Activated T-helper 1 cell treated with anti-CD3 and anti-CD28 coated beads, Interleukin-2, amount 50 U/mL, for 16 hours (primary cell): ENCODE measurements around the gene EXOC3.
"Not testable (repeated sequence)": the region's sequence is repeated elsewhere in the genome, so short reads cannot be mapped to it uniquely, and the experiment has no call there.

Experiments used
- DNase-seq, 2 donors: peaks; one replicate each; pipeline ENCODE4 v3.0.0-alpha.2; 2020; ENCODE audit warnings: low read depth in 1 of 2, low spot score in 1 of 2

The EXOC3 gene

DNA sequence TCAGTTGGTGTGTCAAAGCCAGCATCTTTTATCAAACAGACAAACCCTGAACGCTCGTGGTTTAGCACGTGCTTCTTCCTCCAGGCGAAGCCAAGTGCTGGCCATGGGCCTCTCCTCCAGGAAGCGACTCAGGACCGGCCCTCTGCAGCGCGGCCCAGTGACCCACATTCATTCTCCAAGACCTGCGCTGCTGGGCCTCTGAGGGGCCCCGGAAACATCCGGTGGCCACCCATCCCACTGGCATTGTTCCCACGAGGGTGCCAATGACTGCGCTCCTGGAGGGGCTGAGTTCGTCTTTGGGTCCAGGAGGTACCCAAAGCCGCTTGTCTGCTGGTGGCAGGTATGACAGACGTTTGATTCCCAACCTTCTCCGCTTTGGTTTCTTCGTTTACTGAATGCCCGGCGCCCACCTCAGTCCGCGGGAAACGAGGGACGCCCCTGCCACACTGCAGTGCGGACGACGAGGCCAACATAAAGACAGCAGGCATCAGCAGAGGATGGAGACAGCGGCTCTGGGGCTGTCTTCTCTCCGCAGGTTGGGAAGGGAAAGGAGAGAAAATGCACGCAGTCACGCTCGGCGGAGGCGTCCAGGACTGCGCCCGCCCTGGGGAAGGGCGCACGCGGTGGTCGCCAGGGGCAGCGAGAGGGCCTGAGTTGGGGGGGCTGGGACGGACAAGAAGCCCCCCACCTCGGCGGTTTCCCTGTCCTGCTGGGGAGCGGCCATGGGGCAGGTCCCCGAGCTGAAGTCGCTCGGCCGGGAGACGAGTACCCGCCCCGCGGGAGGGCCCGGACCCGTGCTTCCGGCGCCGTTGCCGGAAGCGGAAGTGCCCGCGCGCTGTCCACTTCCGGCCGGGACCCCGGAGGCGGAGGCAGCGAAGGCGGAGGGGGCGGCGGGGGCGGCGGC lies at the start of gene EXOC3:
EXOC3 (plus strand) TSS at position 842 of the 904 bp plus-strand sequence. CDS start 3,030 bp downstream, outside the sequence.
- peak; percentile 49 to 72 for DNase-seq

DNA sequence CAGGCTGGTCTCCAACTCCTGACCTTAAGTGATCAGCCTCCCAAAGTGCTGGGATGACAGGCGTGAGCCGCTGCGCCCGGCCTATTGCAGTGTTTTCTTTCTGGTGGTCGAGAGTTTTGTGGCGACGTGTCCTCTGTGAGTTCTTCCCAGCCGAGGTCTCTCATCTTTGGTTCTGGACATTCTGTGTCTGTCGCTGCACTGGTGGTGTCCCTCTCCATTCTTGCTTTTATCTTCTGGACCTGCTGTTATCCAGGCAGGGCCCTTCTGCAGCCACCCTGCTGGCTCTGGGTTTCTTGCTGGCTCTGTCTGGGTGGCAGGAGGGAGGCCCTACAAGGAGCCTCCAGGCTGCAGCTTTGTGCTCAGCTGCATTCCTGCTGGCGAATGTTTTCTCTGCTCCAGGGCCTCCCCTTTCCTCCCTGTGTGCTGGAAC lies 49.1 kb upstream of the EXOC3 start:
- no peak for DNase-seq

DNA sequence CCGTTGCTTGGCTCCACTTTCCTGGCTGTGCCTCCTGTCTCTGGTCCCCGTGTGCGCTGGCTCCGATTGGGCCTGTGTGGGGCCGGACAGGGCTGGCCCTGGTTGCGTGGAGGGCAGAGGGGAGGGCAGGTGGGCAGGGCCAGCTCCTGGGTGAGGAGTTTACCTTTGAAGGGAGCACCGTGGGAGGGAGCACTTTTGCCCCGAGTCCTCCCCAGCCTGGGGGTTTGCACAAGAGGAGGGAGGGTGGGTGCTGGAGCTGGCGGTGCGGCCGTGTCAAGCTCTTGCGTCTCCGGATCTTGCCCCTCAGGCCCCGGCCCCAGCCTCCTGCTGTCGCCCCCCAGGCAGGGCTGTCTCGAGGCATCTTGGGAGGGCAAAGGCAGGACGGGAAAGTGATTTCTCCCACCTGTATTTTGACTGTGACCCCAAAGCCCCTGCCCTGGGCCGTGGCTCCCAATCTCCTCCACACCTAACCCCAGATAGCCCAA lies 48.3 kb upstream of the EXOC3 start:
- DNase-seq, result no peak

DNA sequence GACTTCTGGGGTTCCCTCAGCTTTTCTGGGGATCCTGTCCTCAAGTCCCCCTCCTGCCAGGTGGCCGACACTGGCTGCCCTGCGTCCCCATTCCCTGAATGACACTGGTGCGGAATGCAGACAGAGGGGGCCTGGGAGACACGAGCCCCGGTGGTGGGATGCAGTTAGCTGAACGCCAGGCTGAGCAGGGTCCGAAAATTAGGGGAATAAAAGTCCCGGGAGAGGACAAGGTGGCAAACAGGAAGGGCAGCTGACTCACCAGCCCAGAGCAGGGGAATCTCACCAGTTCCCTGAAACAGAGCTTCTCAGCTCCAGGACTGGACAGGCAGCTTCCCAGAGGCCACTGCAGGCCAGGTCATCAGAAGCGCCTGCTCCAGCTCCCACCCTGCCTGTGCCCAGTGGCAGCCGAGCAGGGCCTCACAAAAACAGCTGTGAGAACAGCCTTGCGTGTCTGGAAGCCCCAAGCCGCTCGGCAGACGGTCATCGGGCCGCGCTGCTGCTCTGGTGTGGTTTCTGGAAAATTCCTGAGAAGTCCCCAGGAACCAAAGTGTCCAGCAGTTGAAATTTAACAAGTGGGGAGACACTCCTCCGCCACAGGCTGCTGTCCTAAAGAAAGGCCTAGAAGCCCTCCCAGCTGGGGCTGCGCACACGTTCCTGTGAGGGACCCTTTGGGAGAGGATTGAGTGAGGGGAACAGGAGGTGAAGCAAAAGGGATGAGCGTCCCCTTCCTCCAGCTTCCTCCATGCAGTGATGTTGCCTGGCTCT lies 47.6 kb upstream of the EXOC3 start:
- no peak for DNase-seq

DNA sequence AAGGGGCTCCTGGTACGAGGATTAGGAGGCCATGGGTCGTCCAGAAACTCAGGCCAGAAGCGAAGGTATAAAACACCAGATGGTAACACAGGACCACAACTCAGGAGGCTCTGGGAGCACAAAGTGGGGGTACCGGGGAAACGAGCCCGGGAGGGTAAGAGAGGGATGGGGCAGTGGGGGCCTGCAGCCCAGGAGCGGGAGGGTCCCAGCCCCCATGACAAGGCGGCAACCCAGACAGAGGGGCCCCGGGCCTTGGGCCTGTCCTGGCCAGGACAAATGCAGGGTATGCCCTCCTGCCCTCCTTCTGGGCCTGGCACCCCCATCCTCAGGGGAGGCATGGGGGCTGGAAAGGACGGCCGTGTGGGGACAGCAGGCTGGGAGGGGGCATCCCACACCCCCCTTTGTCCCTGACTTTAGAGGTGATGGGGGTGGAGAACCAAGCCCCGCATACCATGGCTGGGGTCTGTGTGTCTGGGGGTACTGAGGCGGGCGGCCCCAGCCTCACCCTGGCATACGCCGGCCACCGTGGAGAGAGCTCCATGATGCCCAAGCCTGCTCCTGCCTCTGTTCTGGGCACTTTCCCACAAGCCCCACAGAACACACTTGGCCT lies 47.0 kb upstream of the EXOC3 start:
- no peak for DNase-seq

DNA sequence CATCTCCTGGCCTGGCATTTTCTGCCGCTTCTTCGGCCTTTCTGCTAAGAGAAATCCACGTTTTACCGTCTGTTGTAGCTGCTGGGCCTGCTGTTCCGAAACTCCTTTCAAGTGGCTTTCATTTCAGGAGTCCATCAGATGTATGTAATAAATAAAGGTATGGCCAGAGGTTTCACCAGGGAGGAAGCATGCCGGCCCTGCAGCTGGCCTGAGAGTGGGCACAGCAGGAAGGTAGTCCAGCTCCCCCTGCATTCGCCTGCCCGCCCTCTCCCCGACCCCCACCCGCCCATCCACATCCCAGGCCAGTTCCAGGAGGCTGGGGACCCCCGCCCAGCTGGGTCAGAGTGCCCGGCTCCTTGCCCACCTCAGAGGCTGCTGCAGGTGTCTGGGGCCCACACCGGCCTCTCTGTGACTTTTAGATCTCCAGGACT lies 46.4 kb upstream of the EXOC3 start:
- DNase-seq, result no peak

DNA sequence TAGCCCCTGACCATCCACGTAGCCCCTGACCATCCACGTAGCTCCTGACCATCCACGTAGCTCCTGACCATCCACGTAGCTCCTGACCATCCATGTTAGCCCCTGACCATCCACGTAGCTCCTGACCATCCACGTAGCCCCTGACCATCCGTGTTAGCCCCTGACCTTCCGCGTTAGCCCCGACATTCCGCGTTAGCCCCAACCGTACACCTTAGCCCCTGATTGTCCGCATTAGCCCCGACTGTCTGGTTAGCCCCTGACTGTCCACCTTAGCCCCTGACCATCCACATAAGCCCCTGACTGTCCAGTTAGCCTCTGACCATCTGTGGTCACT lies 44.9 kb upstream of the EXOC3 start:
- not testable (repeated sequence) for DNase-seq

DNA sequence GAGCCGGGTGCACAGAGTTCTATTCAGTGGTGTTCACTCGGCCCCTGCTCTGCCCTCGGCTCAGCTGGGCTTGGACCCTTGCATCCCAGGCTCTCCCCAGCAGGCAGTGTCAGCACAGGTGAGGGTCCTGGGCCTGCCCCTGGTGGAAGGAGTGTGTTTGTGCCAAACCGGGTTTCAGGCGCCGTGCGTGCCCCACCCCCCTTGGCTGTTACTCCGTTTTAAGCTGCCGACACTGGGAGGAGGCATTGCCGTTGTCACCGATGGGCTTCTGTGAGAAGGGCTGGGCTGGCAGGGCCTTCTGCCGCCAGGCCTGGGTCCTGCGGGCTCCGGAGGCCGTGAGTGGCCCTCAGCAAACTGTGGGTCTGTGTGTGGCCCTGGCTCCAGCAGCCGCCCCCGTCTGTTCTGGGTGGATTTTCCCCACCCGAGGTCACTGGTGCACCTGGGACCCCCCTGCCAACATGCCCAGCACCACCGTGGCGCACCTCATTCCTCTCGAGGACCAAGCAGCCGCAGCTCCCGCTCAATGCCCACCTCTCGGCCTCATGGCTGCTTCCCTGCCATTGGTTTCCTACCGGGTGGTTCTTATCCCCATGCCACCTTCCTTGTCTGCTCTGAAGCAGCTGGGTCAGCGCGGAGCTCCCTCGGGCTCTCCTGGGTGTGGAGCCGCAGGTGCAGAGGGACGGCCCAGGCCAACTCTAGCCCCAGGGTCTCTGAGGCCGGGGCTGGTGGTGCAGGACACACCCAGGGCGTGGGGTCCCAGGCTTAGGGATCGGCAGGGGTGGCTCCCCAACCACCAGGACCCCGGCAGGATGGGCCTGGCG lies 44.3 kb upstream of the EXOC3 start:
- DNase-seq, result no peak

DNA sequence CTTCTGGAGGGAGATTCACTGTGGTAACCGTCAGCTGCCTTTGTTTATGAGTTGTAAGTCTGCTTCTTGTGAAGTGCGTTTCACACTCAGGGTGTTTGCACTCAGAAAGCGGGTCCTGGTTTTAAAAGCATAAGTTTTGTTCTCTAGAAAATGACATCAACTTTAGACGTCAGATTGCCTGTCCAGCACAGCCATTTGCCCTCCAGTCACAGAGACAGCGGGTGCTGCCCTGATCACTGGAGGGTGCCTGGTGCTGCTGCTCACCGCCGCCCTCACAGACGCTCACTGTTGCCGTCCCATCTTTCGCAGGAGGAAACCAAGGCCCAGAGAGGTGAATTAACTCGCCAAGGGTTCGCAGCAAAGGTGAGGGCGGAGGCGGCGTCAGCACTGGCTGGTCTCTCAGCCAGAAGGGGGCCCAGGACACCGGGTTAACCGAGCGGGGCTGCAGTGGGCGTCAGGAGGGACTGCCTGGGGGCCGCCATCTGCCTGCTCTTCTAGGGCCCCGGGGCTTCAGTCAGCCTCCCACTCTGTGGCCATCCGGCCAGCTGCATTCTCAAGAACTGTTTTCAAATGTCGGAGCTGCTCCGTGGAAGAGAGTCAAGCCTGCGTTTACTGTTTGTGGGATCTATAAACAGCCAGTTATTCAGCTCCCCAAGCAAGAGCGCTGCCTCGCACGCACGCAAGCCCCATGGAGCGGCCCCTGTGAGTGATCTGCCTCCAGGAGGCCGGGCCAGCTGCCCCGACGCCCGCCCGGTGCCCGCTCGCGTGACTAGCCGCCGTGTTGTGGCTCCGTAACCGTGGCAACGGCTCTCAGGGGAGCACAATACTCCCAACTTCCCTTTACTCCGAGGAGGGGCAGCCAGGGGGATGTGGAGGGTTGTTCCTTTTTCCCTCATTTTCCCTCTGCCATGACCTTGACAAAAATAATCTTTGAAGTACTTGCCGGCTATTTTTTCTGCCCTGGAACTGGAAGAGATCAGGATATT lies 43.4 kb upstream of the EXOC3 start:
- peak in 1 of 2 donors; percentile 24 for DNase-seq

DNA sequence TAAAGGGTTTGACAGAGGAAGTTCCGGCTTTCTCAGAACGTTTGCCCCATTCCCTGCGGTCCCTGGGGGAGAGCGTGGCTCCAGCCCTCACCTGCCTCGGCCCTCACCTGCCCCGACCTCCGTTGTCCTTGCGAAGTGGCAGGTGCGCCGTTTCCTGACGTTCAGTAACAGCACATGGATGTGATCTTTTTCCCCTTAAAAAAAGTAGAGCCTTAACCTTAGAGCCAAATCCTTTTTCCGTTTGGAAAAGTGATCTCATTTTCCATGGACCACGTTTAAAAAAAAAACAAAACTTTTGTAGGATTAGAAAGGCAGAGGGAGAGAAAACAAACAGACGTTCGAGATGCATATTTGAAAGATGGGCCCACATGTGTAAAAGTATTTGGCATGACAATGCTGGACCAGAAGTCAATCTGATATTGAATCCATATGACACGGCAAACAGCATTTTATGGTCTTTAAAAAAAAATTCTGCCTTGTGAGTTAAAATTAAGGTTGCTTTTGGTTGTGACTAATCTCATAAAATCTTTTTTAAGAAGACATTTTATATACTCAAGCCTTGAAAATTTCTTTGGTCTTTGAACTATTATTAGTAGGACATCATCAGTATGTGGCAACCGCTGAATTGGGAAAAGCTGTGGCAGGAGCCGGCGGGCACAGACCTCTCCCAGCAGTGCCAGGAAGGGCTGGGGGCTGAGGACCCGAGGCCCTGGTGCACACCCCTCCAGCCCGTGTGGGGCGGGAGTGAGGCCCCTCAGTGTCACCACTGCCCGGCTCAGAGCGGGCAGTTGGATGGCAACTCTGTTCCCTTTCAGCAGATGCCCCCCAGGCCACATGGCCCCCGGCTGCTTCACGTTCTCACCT lies 42.5 kb upstream of the EXOC3 start:
- no peak for DNase-seq

DNA sequence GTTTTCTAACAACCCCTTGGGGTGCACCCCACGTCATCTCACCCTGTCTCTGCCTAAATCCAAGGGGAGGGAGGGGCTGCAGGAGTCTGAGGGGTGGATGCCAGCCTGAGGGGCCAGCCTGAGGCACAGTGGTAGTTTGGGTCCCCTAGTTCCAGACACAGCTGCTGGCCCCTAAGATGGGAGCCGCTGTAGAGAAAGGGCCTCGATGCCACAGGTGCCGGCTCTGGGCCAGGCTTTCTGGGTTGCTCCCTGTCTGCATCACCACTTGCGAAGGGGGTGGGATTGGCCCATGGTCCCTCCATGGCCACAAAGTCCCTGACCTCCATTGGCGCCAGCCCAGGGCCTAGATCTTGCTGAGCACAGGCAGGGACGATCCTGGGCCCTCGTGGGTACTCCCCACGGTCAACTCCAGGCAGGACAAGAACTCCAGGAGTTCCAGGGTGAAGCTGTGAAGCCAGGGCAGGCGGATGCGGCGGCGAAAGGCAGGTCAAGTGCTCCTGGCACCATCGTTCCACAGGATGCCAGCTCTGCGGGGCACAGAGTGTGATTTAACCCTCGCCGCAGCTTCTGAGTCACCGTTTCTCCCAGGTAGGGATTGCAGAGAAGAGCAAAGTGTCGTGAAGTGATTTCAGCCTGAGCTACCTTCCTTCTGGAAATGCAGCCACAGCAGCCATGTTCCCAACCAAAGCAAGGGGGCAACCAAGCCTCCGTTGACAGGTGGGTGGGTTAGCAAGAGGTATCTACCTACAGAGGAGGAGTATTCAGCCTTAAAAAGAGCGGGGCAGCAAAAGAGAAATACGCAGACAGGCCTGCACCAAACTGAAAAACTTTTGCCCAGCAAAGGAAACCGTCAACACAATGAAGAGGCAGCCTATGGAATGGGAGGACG lies 41.6 kb upstream of the EXOC3 start:
- DNase-seq, result no peak

DNA sequence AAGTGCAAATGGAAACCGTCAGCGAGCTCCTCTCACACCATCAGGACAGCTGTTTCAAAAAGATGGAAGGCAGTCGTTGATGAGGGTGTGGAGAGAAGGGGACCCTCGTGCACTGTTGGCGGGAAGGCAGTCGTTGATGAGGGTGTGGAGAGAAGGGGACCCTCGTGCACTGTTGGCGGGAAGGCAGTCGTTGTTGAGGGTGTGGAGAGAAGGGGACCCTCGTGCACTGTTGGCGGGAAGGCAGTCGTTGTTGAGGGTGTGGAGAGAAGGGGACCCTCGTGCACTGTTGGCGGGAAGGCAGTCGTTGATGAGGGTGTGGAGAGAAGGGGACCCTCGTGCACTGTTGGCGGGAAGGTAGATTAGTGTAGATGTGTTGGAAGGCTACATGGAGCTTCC lies 40.8 kb upstream of the EXOC3 start:
- not testable (repeated sequence) for DNase-seq

DNA sequence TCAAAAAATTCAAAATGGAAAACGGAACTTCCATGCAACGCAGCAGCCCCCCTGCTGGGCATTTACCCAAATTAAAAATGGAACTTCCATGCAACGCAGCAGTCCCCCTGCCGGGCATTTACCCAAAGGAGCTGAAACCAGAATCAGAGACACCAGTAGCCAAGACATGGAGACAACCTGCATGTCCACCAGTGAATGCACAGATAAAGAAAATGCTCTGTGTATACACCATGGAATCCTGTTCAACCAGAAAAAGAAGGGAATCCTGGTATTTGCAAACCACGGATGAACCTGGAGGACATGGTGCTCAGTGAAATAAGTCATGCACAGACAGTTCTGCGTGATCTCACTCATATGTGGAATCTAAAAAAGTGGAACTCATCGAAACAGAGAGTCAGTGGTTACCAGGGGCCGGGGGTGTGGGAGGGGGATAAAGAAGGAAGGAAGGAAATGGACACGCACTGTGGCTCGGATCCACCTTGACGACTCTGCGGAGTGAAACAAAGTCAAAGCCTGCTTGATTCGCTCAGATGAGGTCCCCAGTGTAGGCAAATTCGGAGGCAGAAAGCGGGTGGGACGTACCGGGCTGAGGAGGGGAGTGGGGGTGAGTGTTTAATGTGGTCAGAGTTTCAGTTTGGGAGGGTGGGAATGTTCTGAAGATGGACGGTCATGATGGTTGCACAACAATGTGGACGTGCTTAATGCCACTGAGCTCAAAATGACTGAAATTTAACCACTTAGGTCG lies 40.2 kb upstream of the EXOC3 start:
- no peak for DNase-seq

DNA sequence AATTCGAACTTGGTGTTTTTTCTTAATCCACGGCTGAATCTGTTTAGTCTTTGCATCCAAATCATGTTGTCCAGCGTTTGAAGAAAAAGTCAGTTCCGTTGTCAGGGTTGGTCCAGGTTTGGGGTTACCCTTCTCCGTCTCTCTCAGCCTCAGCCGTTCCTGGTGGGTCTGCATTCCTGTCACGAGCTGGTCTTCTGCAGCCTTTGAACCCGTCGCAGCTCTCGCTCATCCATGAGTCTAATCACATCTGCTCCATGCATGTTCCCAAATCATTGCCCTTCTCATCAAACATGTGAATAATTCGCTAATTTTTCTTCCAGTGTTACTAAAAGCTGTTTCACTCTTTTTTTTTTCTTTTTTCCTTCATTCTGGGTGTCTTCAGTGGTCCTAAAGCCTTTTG lies 39.0 kb upstream of the EXOC3 start:
- no peak for DNase-seq

DNA sequence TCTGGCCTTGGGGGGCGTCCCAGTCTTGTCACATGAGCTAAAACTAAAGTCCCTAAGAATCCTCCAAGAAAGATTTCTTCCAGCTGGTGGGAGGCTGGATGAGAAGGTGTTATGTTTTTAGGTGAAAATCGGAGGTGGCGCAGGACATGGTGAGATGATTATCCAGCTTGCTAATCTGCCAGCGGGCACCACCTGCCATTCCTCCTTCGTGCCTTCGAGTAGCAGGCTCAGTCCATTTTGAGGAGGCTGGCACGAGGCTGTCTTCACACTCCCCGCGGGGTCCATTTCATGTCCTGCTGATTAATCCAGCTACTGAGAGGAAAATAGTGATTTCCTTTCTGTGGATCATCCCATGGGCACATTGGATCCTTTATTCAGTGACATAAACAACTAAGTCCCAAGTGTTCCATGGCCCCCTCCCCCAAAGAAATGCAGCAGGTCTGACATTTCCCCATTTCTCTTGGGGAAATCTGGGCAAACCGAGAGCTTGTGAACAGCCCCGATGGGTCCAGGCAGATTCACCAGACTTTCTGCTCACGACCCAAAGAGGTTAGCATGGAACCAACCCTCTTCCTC lies 38.2 kb upstream of the EXOC3 start:
- DNase-seq, result no peak

DNA sequence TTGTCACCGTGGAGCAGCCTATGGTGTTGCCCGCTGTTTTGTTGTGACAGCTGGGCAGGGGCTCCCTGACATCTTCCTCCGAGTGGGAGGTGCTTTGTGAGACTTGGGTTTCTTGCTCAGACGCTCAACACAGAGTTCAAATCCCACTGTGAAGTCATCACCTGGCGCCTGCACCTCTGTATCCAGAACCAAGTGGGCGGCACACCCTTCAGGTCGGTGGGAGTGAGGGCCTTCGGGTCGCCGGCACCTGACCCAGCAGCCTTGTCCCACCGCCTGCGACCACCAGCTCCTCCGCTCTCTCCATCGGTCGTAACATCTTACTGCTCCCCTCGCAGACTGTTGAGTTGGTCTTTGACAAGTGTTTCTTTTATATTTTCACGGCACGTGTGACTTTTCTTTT lies 37.6 kb upstream of the EXOC3 start:
- DNase-seq, result no peak

DNA sequence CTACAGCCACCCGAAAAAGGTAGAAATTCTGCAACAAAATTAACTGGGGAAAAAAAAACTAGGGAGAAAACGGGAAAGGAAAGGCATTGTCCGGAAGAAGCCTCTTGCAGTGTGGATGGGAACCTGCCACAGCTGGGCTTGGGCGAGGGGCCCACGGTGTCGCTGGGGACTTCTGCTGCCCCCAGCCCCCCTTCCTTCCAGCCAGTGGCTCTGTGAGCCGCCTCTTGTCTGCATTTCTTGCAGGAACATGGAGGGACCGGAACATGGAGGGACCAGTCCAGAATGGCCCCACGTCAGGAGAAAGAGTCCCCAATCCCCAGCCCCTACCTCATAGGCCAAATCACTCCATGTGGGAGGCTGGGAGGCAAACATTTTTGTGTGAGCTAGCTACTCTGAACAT lies 36.9 kb upstream of the EXOC3 start:
- DNase-seq, result no peak
